ENCODE results near the gene WDR59.
"Not testable (repeated sequence)": the region's sequence is repeated elsewhere in the genome, so short reads cannot be mapped to it uniquely, and the experiment has no call there.

WDR59 gene

GRCh38 chr16:75019007-75019406, 34.1 kb upstream of the WDR59 start:
- FAIRE-seq, result no peak
- no peak for DNase-seq (ENCODE audit: insufficient read length, low spot score)
- no peak for TF ChIP-seq CTCF (IDR thresholded peaks at IDR 0.05; ENCODE audit: insufficient read depth, missing control alignments)

GRCh38 chr16:75017670-75018525, 33.0 kb upstream of the WDR59 start:
- DNase-seq (ENCODE audit: insufficient read length, low spot score) (no peak), FAIRE-seq (no peak)
- TF ChIP-seq CTCF (IDR thresholded peaks at IDR 0.05; ENCODE audit: insufficient read depth, missing control alignments), result no peak

DNA sequence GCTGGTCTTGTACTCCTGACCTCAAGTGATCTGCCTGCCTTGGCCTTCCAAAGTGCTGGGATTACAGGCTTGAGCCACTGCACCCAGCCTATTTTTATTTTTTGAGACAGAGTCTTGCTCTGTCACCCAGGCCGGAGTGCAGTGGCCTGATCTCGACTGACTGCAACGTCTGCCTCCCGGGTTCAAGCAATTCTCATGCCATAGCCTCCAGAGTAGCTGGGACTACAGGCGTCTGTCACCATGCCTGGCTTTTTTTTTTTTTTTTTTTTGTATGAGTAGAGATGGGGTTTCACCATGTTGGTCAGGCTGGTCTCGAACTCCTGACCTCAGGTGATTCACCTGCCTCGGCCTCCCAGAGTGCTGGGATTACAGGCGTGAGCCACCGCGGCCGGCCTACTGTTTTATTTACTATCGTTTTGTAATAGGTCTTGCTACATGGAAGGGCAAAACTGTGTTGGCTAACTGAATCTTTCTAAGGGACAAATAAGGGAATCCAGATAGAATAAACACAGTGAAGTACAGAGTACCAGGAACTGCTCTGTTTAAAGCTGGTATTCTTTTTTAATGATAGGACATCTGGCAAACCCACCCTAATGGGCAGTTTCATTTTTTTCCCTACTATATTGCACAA, 31.6 kb upstream of the WDR59 start:
- not testable (repeated sequence) for DNase-seq (ENCODE audit: insufficient read length, low spot score); FAIRE-seq

DNA sequence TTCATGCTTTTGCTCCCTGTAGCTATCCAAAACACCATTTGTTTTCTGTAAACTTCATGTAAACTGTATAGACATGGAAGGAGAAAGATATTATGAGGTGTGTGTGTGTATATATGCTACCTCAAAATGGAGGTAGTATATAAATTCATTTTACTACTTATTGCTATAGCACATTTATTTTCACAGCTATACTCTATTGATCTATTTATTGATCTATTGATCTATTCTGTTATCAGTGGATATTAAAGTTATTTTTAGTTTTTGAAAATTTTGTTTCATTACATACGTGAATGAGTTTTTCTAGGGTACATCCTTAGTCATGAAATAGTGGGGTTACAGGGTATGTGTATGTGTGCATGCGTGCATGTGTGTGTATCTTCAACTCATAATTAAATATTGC, 29.4 kb upstream of the WDR59 start:
- TF ChIP-seq CTCF (IDR thresholded peaks at IDR 0.05; ENCODE audit: insufficient read depth, missing control alignments), result no peak
- DNase-seq (ENCODE audit: insufficient read length, low spot score) (no peak), FAIRE-seq (no peak)

DNA sequence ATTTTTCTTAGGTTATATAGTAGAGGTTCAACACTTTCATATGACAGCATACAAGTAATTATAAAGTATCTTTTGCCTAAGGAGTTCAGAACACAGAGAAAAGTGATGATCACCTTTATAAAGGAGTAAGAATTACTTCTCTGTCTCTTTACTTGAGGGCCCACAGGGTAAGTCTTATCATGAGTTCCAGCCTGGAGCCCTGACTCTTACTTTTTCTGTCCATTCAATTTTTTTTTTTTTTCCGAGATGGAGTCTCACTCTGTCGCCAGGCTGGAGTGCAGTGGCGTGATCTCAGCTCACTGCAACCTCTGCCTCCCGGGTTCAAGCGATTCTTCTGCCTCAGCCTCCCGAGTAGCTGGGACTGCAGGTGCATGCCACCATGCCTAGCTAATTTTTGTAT, 28.2 kb upstream of the WDR59 start:
- FAIRE-seq; DNase-seq (ENCODE audit: insufficient read length, low spot score): not testable (repeated sequence)

GRCh38 chr16:75012380-75013081, 27.6 kb upstream of the WDR59 start:
- no peak for TF ChIP-seq CTCF (IDR thresholded peaks at IDR 0.05; ENCODE audit: insufficient read depth, missing control alignments)
- FAIRE-seq (no peak), DNase-seq (ENCODE audit: insufficient read length, low spot score) (no peak)

GRCh38 chr16:75011634-75012307, 26.8 kb upstream of the WDR59 start:
- FAIRE-seq, result no peak
- DNase-seq (ENCODE audit: insufficient read length, low spot score), result no peak
- TF ChIP-seq CTCF (IDR thresholded peaks at IDR 0.05; ENCODE audit: insufficient read depth, missing control alignments), result no peak

Data from D721Med (cell line).